GM20000 (cell line): Measurements from ENCODE around the gene ERMARD.

Experiments
- DNase-seq: peaks from one replicate; pipeline ENCODE4 v3.0.0; 2012; ENCODE audit warnings: low spot score
- CTCF ChIP-seq: IDR thresholded peaks from 2 replicates; pipeline ENCODE4 v1.5.1; 2012; ENCODE audit warnings: mild to moderate bottlenecking, control low read depth; ENCODE audit errors: extremely low read depth, missing control alignments

The ERMARD gene

GRCh38 chr6:169809386-169809785 is 58.0 kb downstream of the ERMARD start:
- no peak for DNase-seq
- TF ChIP-seq CTCF = no peak

- no peak for TF ChIP-seq CTCF
- DNase-seq = no peak
Measured at GRCh38 chr6:169810066-169810989, 58.9 kb downstream of the ERMARD start.

- no peak for TF ChIP-seq CTCF
- no peak for DNase-seq
Measured at GRCh38 chr6:169811072-169811471, 59.6 kb downstream of the ERMARD start.

- no peak for DNase-seq
- TF ChIP-seq CTCF = no peak
Measured at GRCh38 chr6:169811521-169812256, 60.3 kb downstream of the ERMARD start.

GRCh38 chr6:169812257-169812644 is 60.8 kb downstream of the ERMARD start:
- TF ChIP-seq CTCF = no peak
- DNase-seq = no peak

- TF ChIP-seq CTCF = no peak
- no peak for DNase-seq
Measured at GRCh38 chr6:169813969-169814368, 62.5 kb downstream of the ERMARD start.

- no peak for TF ChIP-seq CTCF
- DNase-seq = no peak
Measured at GRCh38 chr6:169816054-169816453, 64.6 kb downstream of the ERMARD start.
